HepG2 (cell line): ENCODE results near the gene PDCD5. TPM values are rescaled to one million over a fixed set of nuclear protein-coding genes. Genes with fewer than 3 reads are reported as not detected.

Experiments
- ATAC-seq: fragments of 200-7000 bp; cut with Tn5 transposase; 3 replicates; pipeline ENCODE4 v1.9.1; 2020; ENCODE audit warnings: mild to moderate bottlenecking, moderate library complexity
- BruUV-seq: library from RNA; stranded (reverse); fragments of 400-500 nt; replicated peaks from 2 replicates; lab custom pipeline; 2021; lab: Mats Ljungman, UMichigan
- CTCF ChIA-PET: fragments of 300-600 bp; formaldehyde crosslinking; extraction: SDS; loops from one replicate; lab custom pipeline; 2021; ENCODE audit warnings: low total read pairs, inconsistent platforms, low intra/inter-chr PET ratio; lab: Yijun Ruan, JAX
- POLR2A ChIA-PET: fragments of 350-600 bp; sonication (Branson Sonifier 250); formaldehyde crosslinking; loops from one replicate; lab custom pipeline; 2020; ENCODE audit warnings: antibody characterized with exemption, inconsistent platforms; lab: Yijun Ruan, JAX
- DNase-seq: peaks from one replicate; pipeline ENCODE4 v3.0.0-alpha.2; 2015; ENCODE audit warnings: low spot score
- FAIRE-seq: peaks from 3 replicates; lab custom pipeline; 2011; peaks lifted over from hg19 to GRCh38; lab: Jason Lieb, UNC
- H2AFZ ChIP-seq: one replicate; pipeline ENCODE4 v1.6.1; 2011; ENCODE audit warnings: low read length, inconsistent platforms
- H3K27ac ChIP-seq: fragments of 300-600 bp; 3 replicates; pipeline ENCODE4 v1.8.0; 2011; ENCODE audit warnings: mixed run types, mild to moderate bottlenecking, mixed read lengths, low read length, inconsistent platforms; ENCODE audit not compliant: insufficient read depth; ENCODE audit errors: extremely low read length
- H3K27me3 ChIP-seq, 2 experiments: fragments of 200-600 bp in 1 of 2; 2 replicates in 1 of 2; 3 replicates in 1 of 2; pipeline versions ENCODE4 v1.6.0 to v1.8.0; 2011; ENCODE audit warnings: low read length in 2 of 2, mild to moderate bottlenecking in 2 of 2, moderate library complexity in 2 of 2, inconsistent platforms in 1 of 2; ENCODE audit not compliant: insufficient read depth in 2 of 2, control insufficient read depth in 1 of 2
- H3K36me3 ChIP-seq, 2 experiments: fragments of 200-600 bp in 1 of 2; replicated peaks in 1 of 2; 2 replicates in 1 of 2; 3 replicates in 1 of 2; pipeline versions ENCODE4 v1.5.1 to v1.8.0; 2011; ENCODE audit warnings: low read length in 2 of 2, inconsistent platforms in 1 of 2; ENCODE audit not compliant: insufficient read depth in 2 of 2, control insufficient read depth in 1 of 2
- H3K4me1 ChIP-seq: 2 replicates; pipeline ENCODE4 v1.5.1; 2012; ENCODE audit warnings: low read length, inconsistent platforms; ENCODE audit not compliant: insufficient read depth
- H3K4me2 ChIP-seq: 2 replicates; pipeline ENCODE4 v1.6.0; 2011; ENCODE audit warnings: low read depth, low read length, inconsistent platforms
- H3K4me3 ChIP-seq, 3 experiments: fragments of 200-600 bp in 1 of 3; sonication (generic), shearing (Covaris generic) in 1 of 3; replicated peaks in 1 of 3; 2 replicates each; pipeline ENCODE4 v1.5.1; 2011 to 2016; ENCODE audit warnings: low read length in 3 of 3, inconsistent platforms in 2 of 3, low read depth in 2 of 3, mild to moderate bottlenecking in 2 of 3, control low read depth in 1 of 3, mixed read lengths in 1 of 3; ENCODE audit not compliant: insufficient read depth in 1 of 3
- H3K79me2 ChIP-seq: one replicate; pipeline ENCODE4 v1.6.1; 2011; ENCODE audit warnings: low read length, inconsistent platforms; ENCODE audit not compliant: insufficient read depth
- H3K9ac ChIP-seq: 2 replicates; pipeline ENCODE4 v1.6.0; 2011; ENCODE audit warnings: mild to moderate bottlenecking, low read depth, low read length, inconsistent platforms; ENCODE audit not compliant: insufficient read depth
- H3K9me3 ChIP-seq: 2 replicates; pipeline ENCODE4 v1.5.1; 2012; ENCODE audit warnings: mild to moderate bottlenecking, low read length
- H4K20me1 ChIP-seq: 2 replicates; pipeline ENCODE4 v1.6.0; 2011; ENCODE audit warnings: inconsistent platforms, mild to moderate bottlenecking, low read length, moderate library complexity; ENCODE audit not compliant: insufficient read depth
- AGO2 ChIP-seq: fragments of 200-400 bp; formaldehyde crosslinking; optimal IDR thresholded peaks from 2 replicates; pipeline ENCODE3; 2017; ENCODE audit warnings: mild to moderate bottlenecking, low read depth, low read length, moderate library complexity
- CCAR2 ChIP-seq: fragments of 200-400 bp; formaldehyde crosslinking; optimal IDR thresholded peaks from 2 replicates; pipeline ENCODE3; 2018; ENCODE audit warnings: low read depth, mild to moderate bottlenecking, low read length, moderate library complexity
- KDM4B ChIP-seq: sonication (generic); formaldehyde crosslinking; IDR thresholded peaks from 2 replicates; pipeline ENCODE4 v1.4.0; 2020; ENCODE audit warnings: missing genetic modification reagents
- MXD1 ChIP-seq: sonication (generic); formaldehyde crosslinking; IDR thresholded peaks from 2 replicates; pipeline ENCODE4 v1.4.0; 2020; ENCODE audit warnings: mild to moderate bottlenecking, missing genetic modification reagents
- MYPOP ChIP-seq: sonication (generic); formaldehyde crosslinking; IDR thresholded peaks from 2 replicates; pipeline ENCODE4 v1.8.1; 2023; ENCODE audit warnings: mild to moderate bottlenecking, moderate library complexity, missing genetic modification reagents
- NFE2 ChIP-seq: sonication (generic); formaldehyde crosslinking; IDR thresholded peaks from 2 replicates; pipeline ENCODE4 v1.4.0; 2020; ENCODE audit warnings: missing genetic modification reagents
- PHB2 ChIP-seq: fragments of 450-650 bp; IDR thresholded peaks from 2 replicates; pipeline ENCODE4 v1.6.1; 2018; ENCODE audit not compliant: partially characterized antibody
- RBAK ChIP-seq: sonication (generic); formaldehyde crosslinking; IDR thresholded peaks from 2 replicates; pipeline ENCODE4 v1.5.1; 2020; ENCODE audit warnings: mild to moderate bottlenecking, missing genetic modification reagents
- SPEN ChIP-seq: sonication (generic); formaldehyde crosslinking; IDR thresholded peaks from 2 replicates; pipeline ENCODE4 v1.5.1; 2020; ENCODE audit warnings: low read depth, mild to moderate bottlenecking, missing genetic modification reagents
- USF2 ChIP-seq, 2 experiments: sonication (generic) in 1 of 2; formaldehyde crosslinking in 1 of 2; IDR thresholded peaks; 2 replicates each; pipeline versions ENCODE4 v1.5.1 to v1.6.1; 2011 to 2020; ENCODE audit warnings: borderline replicate concordance in 1 of 2, low read depth in 1 of 2, low read length in 1 of 2, mild to moderate bottlenecking in 1 of 2, missing genetic modification reagents in 1 of 2, moderate library complexity in 1 of 2
- ZFP36L1 ChIP-seq: sonication (generic); formaldehyde crosslinking; IDR thresholded peaks from 2 replicates; pipeline ENCODE4 v1.8.0; 2022; ENCODE audit warnings: mild to moderate bottlenecking, missing genetic modification reagents, moderate library complexity
- ZFX ChIP-seq: sonication (generic); formaldehyde crosslinking; IDR thresholded peaks from 2 replicates; pipeline ENCODE4 v1.4.0; 2020; ENCODE audit warnings: mild to moderate bottlenecking, low read depth, missing genetic modification reagents, moderate library complexity
- ZNF577 ChIP-seq: sonication (generic); formaldehyde crosslinking; IDR thresholded peaks from 2 replicates; pipeline ENCODE4 v1.4.0; 2020; ENCODE audit warnings: mild to moderate bottlenecking, low read depth, missing genetic modification reagents, borderline replicate concordance
- ZNF7 ChIP-seq: IDR thresholded peaks from 2 replicates; pipeline ENCODE4 v1.6.1; 2016; ENCODE audit warnings: missing biosample characterization, missing genetic modification reagents
- ZNF709 ChIP-seq: sonication (generic); formaldehyde crosslinking; IDR thresholded peaks from 2 replicates; pipeline ENCODE4 v1.5.0; 2020; ENCODE audit warnings: mild to moderate bottlenecking, missing genetic modification reagents
- WGBS: methylation state at CpG from one replicate; pipeline ENCODE4 v1.1.6; 2017; ENCODE audit warnings: low lambda C conversion rate; 5-methylcytosine and 5-hydroxymethylcytosine counted together
- in situ Hi-C: cut with HindIII; loops from 2 replicates; pipeline ENCODE4 v1.10.0; 2017; ENCODE audit warnings: low pct_unique_long_range_greater_than_20kb; ENCODE audit not compliant: extremely low pct_ligation_motif_present
- intact Hi-C: fragments of 100-400 bp; cut with micrococcal nuclease; formaldehyde crosslinking; loops from one replicate; pipeline ENCODE4 v1.10.0; 2022; ENCODE audit not compliant: unreplicated experiment
- polyA plus RNA-seq, 8 experiments: library from polyadenylated mRNA; depleted of rRNA in 3 of 8; stranded (reverse) in 7 of 8; unstranded in 1 of 8; fragments of >200 nt; fragmentation: Illumina TruSeq in 4 of 8; extraction: Trizol in 4 of 8; gene quantifications; 2 replicates each; pipeline versions ENCODE4 v1.2.1 to v1.2.3, GENCODE V29; 2011 to 2016; ENCODE audit warnings: low read depth in 4 of 8, missing spikeins in 1 of 8, mixed read lengths in 1 of 8; ENCODE audit not compliant: insufficient read depth in 1 of 8
- total RNA-seq, 5 experiments: library from RNA; depleted of rRNA; stranded (reverse); fragments of >200 nt; fragmentation: Illumina TruSeq; extraction: Trizol; gene quantifications; 2 replicates each; pipeline ENCODE4 v1.2.3, GENCODE V29; 2016; ENCODE audit warnings: low read depth in 1 of 5

PDCD5 gene
- total and polyA plus RNA-seq, 2 of the 13 experiments (the other 11 are each of a cell fraction or from before 2014, with no cell fraction given) = 56.3 to 332 TPM

GRCh38 chr19:32607479-32607878 is 26.5 kb downstream of the PDCD5 start:
- FAIRE-seq = no peak
- no peaks in the 10 kb centered on the region for H3K4me1 ChIP-seq
- ChIA-PET POLR2A (no interaction called here), CTCF (no interaction called here)
- no peak overlapping the region for H3K27ac ChIP-seq
- H3K36me3 ChIP-seq = peaks cover 16 to 54% of the 10 kb centered on the region in 2 experiments; a peak in 4 of 5 replicates
- H3K9me3 ChIP-seq = no peaks in the 10 kb centered on the region
- no peak overlapping the region for H3K4me3 ChIP-seq
- no peaks in the 10 kb centered on the region for H3K79me2 ChIP-seq
- no peak for DNase-seq
- no peak overlapping the region for H3K4me2 ChIP-seq
- no peak for ATAC-seq
- WGBS = 94% methylated on average over 14 of the region's 20 CpGs
- H3K9ac ChIP-seq = no peak overlapping the region
- H4K20me1 ChIP-seq = no peaks in the 10 kb centered on the region
- H3K27me3 ChIP-seq = no peaks in the 10 kb centered on the region
- intact Hi-C loops = no loop called here
- TF ChIP-seq MXD1 = no peak
- TF ChIP-seq RBAK (CRISPR knock-in tag) = no peak
- peak; percentile 42 for TF ChIP-seq AGO2
- TF ChIP-seq ZFX = no peak
- no peak for TF ChIP-seq SPEN (CRISPR knock-in tag)
- TF ChIP-seq ZFP36L1 = no peak
- no peak for TF ChIP-seq NFE2 (CRISPR knock-in tag)
- TF ChIP-seq, all 625 proteins: peak for 1
- no TSS peak for BruUV-seq
- H2AFZ ChIP-seq = no peak overlapping the region
- in situ Hi-C loops = no loop called here

GRCh38 chr19:32611161-32611560 is 30.2 kb downstream of the PDCD5 start:
- DNase-seq (no peak), FAIRE-seq (no peak), ATAC-seq (no peak)
- no peaks in the 10 kb centered on the region for H4K20me1 ChIP-seq
- H3K4me1 ChIP-seq = no peaks in the 10 kb centered on the region
- H3K27me3 ChIP-seq = no peaks in the 10 kb centered on the region
- in situ Hi-C loops = no loop called here
- no peak overlapping the region for H2AFZ ChIP-seq
- no peak overlapping the region for H3K9ac ChIP-seq
- intact Hi-C loops = no loop called here
- no peak overlapping the region for H3K4me2 ChIP-seq
- no peaks in the 10 kb centered on the region for H3K79me2 ChIP-seq
- BruUV-seq = no TSS peak
- POLR2A ChIA-PET = no interaction called here
- H3K36me3 ChIP-seq = peaks cover 14 to 44% of the 10 kb centered on the region in 2 experiments; a peak in 4 of 5 replicates
- H3K27ac ChIP-seq = no peak overlapping the region
- H3K4me3 ChIP-seq = no peak overlapping the region
- WGBS = 99% methylated on average over 5 of the region's 5 CpGs
- H3K9me3 ChIP-seq = no peaks in the 10 kb centered on the region
- CTCF ChIA-PET = no interaction called here
- no peak for TF ChIP-seq MYPOP (CRISPR knock-in tag)
- no peak for TF ChIP-seq USF2 (IDR thresholded peaks at IDR 0.05; ENCODE audit: low read depth, low read length)
- TF ChIP-seq USF2 (CRISPR knock-in tag; IDR thresholded peaks at IDR 0.05; ENCODE audit: borderline replicate concordance) = no peak
- no peak for TF ChIP-seq ZNF709 (CRISPR knock-in tag)
- no peak for TF ChIP-seq ZNF7 (CRISPR knock-in tag)
- no peak for TF ChIP-seq PHB2
- TF ChIP-seq CCAR2 = no peak
- no peak for TF ChIP-seq ZNF577 (CRISPR knock-in tag)
- TF ChIP-seq MXD1 = no peak
- TF ChIP-seq KDM4B = no peak
